MM.1S (cell line): ENCODE data around the gene PRMT5.

Source experiments
- EZH2 ChIP-seq: fragments of 300-600 bp; sonication (generic); optimal IDR thresholded peaks from 2 replicates; pipeline ENCODE3; 2017; ENCODE audit warnings: low read depth, mild to moderate bottlenecking, antibody characterized with exemption, low read length, mixed read lengths
- TF ChIP-seq, protein P1 (sequence below): fragments of 300-600 bp; sonication (generic); IDR thresholded peaks from 2 replicates; pipeline ENCODE4 v1.5.1; 2016; ENCODE audit warnings: antibody characterized with exemption, low read length, mixed read lengths

DNA sequence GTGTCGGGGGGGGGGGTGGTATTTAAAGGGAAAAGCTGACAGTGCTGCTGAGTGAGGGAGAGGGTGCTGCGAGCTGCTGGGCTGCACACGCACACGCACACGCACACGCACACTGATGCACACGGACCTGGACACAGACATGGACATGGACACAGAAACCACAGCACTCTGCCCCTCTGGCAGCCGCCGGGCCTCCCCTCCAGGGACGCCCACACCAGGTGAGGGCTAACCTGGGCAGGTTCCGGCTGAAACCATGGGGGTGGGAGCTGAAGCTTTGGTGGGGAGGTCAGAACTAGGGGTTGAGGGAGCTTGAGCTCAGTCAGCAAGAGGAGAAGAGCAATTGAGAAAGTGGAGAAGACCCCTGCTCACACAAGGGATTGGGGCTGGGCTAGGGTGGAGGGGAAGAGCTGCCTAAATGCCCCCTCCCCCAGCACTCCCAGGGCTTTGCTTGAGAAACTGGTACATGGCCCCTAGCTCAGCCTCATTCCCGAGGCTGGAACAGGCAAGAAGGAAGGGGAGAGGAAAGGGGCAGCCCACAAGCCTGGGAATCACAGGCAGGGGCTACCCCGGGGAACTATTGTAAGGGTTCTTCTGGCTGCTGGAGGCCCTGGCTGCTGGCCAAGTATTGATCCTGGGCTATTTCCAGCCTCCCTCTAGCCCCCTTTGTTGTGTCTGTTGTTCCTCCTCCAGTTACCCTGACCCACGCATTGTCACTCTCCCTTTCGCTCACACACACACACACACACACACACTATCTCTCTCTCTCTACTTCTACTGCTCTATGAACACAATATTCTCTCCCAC is 45.8 kb downstream of the PRMT5 start, which contains the start of gene REM2:
- TF ChIP-seq, protein P1, sequence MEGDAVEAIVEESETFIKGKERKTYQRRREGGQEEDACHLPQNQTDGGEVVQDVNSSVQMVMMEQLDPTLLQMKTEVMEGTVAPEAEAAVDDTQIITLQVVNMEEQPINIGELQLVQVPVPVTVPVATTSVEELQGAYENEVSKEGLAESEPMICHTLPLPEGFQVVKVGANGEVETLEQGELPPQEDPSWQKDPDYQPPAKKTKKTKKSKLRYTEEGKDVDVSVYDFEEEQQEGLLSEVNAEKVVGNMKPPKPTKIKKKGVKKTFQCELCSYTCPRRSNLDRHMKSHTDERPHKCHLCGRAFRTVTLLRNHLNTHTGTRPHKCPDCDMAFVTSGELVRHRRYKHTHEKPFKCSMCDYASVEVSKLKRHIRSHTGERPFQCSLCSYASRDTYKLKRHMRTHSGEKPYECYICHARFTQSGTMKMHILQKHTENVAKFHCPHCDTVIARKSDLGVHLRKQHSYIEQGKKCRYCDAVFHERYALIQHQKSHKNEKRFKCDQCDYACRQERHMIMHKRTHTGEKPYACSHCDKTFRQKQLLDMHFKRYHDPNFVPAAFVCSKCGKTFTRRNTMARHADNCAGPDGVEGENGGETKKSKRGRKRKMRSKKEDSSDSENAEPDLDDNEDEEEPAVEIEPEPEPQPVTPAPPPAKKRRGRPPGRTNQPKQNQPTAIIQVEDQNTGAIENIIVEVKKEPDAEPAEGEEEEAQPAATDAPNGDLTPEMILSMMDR = no peak
- TF ChIP-seq EZH2 = no peak
